GM12865 (cell line): ENCODE data around the gene KRTAP5-10.
"Not testable (repeated sequence)": the region's sequence is repeated elsewhere in the genome, so short reads cannot be mapped to it uniquely, and the experiment has no call there.

Experiments
- DNase-seq: peaks from one replicate; pipeline ENCODE4 v3.0.0; 2010; ENCODE audit warnings: low read depth
- H3K4me3 ChIP-seq: 2 replicates; pipeline ENCODE4 v1.5.1; 2011; ENCODE audit warnings: mild to moderate bottlenecking, low read depth, low read length, control low read depth
- TF ChIP-seq, protein P1 (sequence below): IDR thresholded peaks from 2 replicates; pipeline ENCODE4 v1.5.1; 2011; ENCODE audit warnings: low read length, control low read depth, low read depth, inconsistent platforms; ENCODE audit not compliant: insufficient read depth; ENCODE audit errors: missing control alignments

The KRTAP5-10 gene

DNA sequence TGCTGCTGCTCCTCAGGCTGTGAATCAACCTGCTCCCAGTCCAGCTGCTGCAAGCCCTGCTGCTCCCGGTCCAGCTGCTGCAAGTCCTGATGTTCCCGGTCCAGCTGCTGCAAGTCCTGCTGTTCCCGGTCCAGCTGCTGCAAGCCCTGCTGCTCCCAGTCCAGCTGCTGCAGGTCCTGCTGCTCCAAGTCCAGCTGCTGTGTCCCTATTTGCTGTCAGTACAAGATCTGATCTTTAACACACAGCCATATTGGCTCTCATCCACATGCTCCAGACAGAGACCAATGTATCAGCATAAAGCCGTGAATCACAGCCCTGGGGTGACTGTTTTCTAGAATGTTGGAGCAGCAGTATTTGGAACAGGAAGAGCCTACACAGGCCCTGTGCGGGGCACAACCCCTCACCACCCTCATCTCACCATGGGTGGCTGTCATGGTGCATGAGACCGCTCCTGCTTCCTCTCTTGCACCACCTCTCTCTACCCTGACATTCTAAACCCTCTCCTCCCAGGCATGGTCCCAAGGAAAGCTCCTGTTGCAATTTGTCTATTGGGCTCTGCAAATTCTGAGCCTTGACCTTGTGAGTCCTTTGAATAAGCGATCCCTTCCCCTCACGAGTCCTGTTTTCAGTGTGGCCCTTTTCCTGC, 3.5 kb downstream of the KRTAP5-10 start:
- TF ChIP-seq, protein P1, sequence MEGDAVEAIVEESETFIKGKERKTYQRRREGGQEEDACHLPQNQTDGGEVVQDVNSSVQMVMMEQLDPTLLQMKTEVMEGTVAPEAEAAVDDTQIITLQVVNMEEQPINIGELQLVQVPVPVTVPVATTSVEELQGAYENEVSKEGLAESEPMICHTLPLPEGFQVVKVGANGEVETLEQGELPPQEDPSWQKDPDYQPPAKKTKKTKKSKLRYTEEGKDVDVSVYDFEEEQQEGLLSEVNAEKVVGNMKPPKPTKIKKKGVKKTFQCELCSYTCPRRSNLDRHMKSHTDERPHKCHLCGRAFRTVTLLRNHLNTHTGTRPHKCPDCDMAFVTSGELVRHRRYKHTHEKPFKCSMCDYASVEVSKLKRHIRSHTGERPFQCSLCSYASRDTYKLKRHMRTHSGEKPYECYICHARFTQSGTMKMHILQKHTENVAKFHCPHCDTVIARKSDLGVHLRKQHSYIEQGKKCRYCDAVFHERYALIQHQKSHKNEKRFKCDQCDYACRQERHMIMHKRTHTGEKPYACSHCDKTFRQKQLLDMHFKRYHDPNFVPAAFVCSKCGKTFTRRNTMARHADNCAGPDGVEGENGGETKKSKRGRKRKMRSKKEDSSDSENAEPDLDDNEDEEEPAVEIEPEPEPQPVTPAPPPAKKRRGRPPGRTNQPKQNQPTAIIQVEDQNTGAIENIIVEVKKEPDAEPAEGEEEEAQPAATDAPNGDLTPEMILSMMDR: no peak
- DNase-seq: no peak
- H3K4me3 ChIP-seq: no peak overlapping the region

DNA sequence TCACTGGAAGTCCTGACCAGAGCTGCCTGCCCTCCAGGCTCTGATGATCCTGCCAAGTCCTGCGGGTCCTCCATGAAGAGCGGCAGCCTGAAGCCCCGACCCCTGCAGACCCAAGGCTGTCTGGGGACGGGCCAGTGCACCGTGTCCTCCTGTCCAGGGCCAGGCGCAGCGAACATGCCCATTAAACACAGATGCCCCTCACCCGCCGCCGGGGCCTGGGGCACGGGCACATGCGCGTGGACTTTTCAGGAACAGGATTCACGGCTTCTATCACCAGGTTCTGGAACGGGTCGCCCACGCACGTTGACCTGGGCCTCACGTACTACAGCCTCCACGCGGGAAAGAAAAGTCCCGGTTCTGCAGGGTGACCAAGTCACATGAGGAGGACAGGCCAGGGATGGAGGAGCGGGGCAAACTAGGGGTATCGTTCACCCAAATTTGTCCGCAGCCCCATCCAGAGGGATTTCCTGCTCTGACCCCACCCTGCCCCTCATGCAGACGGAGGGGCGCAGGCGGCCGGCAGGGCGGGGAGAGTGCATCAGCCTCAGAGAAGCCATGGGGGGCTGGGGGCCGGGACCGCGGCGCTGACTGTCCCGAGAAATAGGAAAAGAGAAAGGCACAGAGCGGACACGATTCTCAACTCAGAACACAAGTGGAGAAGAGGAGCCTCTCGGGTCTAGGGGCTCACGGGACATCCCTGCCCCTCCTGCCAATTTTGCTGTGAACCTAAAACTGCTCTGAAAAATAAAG, 5.9 kb downstream of the KRTAP5-10 start:
- DNase-seq, H3K4me3 ChIP-seq: not testable (repeated sequence)

DNA sequence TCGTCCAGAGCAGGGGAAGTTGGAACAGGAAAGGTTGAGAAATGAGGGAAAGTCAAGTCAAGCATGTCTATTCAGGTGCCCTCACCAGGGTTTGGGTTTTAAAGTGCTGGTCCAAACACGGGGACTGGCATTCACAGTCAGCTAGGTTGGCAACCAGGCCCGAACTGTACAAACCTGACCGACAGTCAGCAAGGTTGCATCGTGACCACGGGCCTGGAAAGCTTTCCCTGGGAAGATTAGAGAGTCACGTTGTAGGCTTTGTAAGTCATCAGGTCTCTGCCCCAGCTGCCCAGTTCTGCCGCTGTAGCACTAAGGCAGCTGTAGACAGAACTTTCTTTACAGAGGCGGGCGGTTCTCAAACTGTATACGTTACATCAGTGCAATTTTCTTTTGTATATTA, 7.4 kb downstream of the KRTAP5-10 start:
- TF ChIP-seq, protein P1: no peak
- no peak overlapping the region for H3K4me3 ChIP-seq
- no peak for DNase-seq

DNA sequence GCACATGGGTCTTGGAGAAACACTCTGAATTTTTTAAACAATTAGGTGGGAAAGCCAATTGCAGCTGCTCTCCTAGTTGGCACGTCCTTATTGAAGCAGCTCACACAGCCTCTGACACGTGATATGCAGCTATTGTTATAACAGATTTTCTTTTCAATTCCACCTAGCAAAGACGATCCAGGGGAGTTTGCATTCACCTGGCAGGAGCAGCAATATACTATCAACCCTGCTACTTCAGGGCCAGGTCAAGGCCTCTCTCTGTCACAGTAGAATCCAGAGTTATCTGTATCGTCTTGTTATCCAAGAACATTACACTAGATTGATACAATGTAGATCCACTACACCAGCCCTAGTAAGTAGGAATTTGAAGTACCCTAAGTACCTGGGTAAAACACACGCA, 9.1 kb downstream of the KRTAP5-10 start:
- H3K4me3 ChIP-seq: no peak overlapping the region
- TF ChIP-seq, protein P1: no peak
- DNase-seq: no peak

DNA sequence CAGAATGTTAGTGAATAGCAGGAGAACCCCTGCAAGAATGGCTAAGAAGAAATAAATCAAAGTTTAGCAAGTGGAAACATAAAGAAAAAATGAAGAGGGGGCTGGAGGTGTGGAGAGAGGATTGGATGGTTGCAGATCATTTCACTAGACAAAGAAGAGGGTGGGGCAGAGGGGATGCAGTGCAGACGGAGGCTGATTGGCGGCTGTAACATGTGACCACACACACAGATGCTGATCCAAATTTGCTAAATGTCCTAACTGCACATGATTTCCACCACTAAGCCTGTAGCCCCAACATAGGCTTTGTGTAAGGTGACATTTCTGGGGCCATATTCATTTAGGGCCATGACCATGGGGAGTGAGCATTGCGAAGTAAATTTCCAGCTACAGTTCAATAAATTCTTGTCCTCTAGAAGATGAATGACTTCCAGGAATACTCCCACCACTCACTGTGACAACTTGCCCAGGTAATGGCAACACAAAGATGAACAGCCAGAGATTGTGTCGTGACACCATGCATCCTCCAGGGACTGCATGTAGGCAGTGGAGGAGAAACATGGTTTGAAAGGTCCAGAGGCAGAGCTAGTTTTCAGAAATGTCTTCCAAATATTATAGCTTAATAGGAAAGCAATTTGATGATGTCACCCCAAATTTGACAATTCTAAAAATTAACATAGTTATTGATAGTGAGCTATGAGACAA, 10.5 kb downstream of the KRTAP5-10 start:
- no peak for DNase-seq
- H3K4me3 ChIP-seq: no peak overlapping the region
- TF ChIP-seq, protein P1: no peak

DNA sequence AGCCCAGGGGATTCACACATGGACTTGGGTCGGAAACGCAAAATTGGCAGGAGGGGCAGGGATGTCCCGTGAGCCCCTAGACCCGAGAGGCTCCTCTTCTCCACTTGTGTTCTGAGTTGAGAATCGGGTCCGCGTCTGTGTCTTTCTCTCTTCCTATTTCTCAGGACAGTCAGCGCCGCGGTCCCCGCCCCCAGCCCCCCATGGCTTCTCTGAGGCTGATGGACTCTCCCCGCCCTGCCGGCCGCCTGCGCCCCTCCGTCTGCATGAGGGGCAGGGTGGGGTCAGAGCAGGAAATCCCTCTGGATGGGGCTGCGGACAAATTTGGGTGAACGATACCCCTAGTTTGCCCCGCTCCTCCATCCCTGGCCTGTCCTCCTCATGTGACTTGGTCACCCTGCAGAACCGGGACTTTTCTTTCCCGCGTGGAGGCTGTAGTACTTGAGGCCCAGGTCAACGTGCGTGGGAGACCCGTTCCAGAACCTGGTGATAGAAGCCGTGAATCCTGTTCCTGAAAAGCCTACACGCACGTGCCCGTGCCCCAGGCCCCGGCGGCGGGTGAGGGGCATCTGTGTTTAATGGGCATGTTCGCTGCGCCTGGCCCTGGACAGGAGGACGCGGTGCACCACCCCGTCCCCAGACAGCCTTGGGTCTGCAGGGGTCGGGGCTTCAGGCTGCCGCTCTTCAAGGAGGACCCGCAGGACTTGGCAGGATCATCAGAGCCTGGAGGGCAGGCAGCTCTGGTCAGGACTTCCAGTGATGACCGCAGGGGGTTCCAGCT, 11.5 kb downstream of the KRTAP5-10 start:
- not testable (repeated sequence) for DNase-seq, H3K4me3 ChIP-seq

DNA sequence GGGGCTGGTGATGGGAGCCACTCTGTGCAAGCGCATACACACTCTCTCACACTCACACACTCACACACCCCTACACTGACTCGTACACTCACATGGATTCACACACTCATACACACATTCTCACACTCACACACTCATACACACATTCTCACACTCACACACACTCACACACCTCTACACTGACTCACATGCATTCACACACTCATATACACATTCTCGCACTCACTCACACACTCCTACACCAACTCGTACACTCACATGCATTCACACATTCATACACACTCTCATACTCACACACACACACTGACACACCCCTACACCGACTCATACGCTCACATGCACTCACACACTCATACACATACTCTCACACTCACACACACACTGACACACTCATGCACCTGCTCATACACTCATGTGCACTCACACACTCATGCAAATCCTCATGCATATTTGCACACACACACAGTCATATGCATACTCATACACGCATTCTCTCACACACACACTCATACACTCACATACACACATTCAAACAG, 12.2 kb downstream of the KRTAP5-10 start:
- no peak overlapping the region for H3K4me3 ChIP-seq
- TF ChIP-seq, protein P1: no peak
- no peak for DNase-seq

DNA sequence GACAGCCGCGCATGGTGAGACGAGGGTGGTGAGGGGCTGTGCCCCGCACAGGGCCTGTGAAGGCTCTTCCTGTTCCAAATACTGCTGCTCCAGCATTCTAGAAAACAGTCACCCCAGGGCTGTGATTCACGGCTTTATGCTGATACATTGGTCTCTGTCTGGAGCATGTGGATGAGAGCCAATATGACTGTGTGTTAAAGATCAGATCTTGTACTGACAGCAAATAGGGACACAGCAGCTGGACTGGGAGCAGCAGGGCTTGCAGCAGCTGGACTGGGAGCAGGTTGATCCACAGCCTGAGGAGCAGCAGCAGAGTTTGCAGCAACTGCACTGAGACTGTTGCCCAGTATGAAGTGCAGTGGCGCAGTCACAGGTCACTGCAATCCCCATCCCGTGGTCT, 14.2 kb downstream of the KRTAP5-10 start:
- H3K4me3 ChIP-seq, DNase-seq: not testable (repeated sequence)
